HG03196 (cell line): ENCODE data around the gene METAP1D.
"Not testable (repeated sequence)": the region's sequence is repeated elsewhere in the genome, so short reads cannot be mapped to it uniquely, and the experiment has no call there.

Experiments
- ATAC-seq: cut with Tn5 transposase; IDR thresholded peaks from one replicate; pipeline ENCODE4 v1.9.1; 2021; ENCODE audit not compliant: unreplicated experiment

The METAP1D gene

GRCh38 chr2:171999604-172000469 is at the start of gene METAP1D:
METAP1D (plus strand) TSS chr2:171999953; CDS start chr2:171999970, 17 bp downstream.
- ATAC-seq = peak; percentile 95

GRCh38 chr2:171952276-171952675 is 47.5 kb upstream of the METAP1D start:
- ATAC-seq = no peak

GRCh38 chr2:171952748-171953147 is 47.0 kb upstream of the METAP1D start:
- ATAC-seq = no peak

- no peak for ATAC-seq
Observed at GRCh38 chr2:171956135-171956825, 43.5 kb upstream of the METAP1D start.

GRCh38 chr2:171957061-171957460 is 42.7 kb upstream of the METAP1D start:
- no peak for ATAC-seq

GRCh38 chr2:171958475-171958874 is 41.3 kb upstream of the METAP1D start:
- ATAC-seq = no peak

- ATAC-seq = no peak
Observed at GRCh38 chr2:171959998-171960397, 39.8 kb upstream of the METAP1D start.

- no peak for ATAC-seq
Observed at GRCh38 chr2:171960570-171960969, 39.2 kb upstream of the METAP1D start.

GRCh38 chr2:171963198-171963597 is 36.6 kb upstream of the METAP1D start:
- ATAC-seq = no peak

GRCh38 chr2:171964308-171964707 is 35.4 kb upstream of the METAP1D start:
- ATAC-seq = no peak

GRCh38 chr2:171965238-171965637 is 34.5 kb upstream of the METAP1D start:
- ATAC-seq = no peak

- no peak for ATAC-seq
Observed at GRCh38 chr2:171965661-171966060, 34.1 kb upstream of the METAP1D start.

GRCh38 chr2:171966235-171966634 is 33.5 kb upstream of the METAP1D start:
- no peak for ATAC-seq

GRCh38 chr2:171966688-171967087 is 33.1 kb upstream of the METAP1D start:
- ATAC-seq = no peak

- no peak for ATAC-seq
Observed at GRCh38 chr2:171968509-171968908, 31.2 kb upstream of the METAP1D start.

- ATAC-seq = no peak
Observed at GRCh38 chr2:171972329-171972982, 27.3 kb upstream of the METAP1D start.

- ATAC-seq = no peak
Observed at GRCh38 chr2:171979103-171979502, 20.6 kb upstream of the METAP1D start.

- not testable (repeated sequence) for ATAC-seq
Observed at GRCh38 chr2:171983924-171984323, 15.8 kb upstream of the METAP1D start.

- no peak for ATAC-seq
Observed at GRCh38 chr2:171985076-171985475, 14.7 kb upstream of the METAP1D start.

GRCh38 chr2:171986778-171987177 is 13.0 kb upstream of the METAP1D start:
- no peak for ATAC-seq

GRCh38 chr2:171991027-171991426 is 8.7 kb upstream of the METAP1D start:
- ATAC-seq = no peak

GRCh38 chr2:171995586-171995985 is 4.2 kb upstream of the METAP1D start:
- no peak for ATAC-seq
